Right kidney (tissue), 1 donor: ENCODE data around the gene FAM25G.
A peak's percentile ranks its signal among the peaks of the same experiment; 100 is the strongest.
"Not testable (repeated sequence)": the region's sequence is repeated elsewhere in the genome, so short reads cannot be mapped to it uniquely, and the experiment has no call there.

Source experiments
- DNase-seq: peaks from one replicate; pipeline ENCODE4 v3.0.0-alpha.2; 2016

Gene FAM25G

GRCh38 chr10:47465216-47465917 is 26.1 kb downstream of the FAM25G start:
- DNase-seq, result not testable (repeated sequence)

GRCh38 chr10:47462577-47463358 is 28.7 kb downstream of the FAM25G start:
- not testable (repeated sequence) for DNase-seq

- DNase-seq, result peak; percentile 60
Measured at GRCh38 chr10:47461261-47461687, 30.2 kb downstream of the FAM25G start.

GRCh38 chr10:47458466-47459154 is 32.9 kb downstream of the FAM25G start:
- no peak for DNase-seq

- no peak for DNase-seq
Measured at GRCh38 chr10:47457826-47458225, 33.7 kb downstream of the FAM25G start.

GRCh38 chr10:47457528-47457820 is 34.0 kb downstream of the FAM25G start:
- no peak for DNase-seq

- DNase-seq, result no peak
Measured at GRCh38 chr10:47456794-47457527, 34.5 kb downstream of the FAM25G start.

GRCh38 chr10:47456079-47456785 is 35.3 kb downstream of the FAM25G start:
- DNase-seq, result no peak

- DNase-seq, result not testable (repeated sequence)
Measured at GRCh38 chr10:47455350-47456078, 36.0 kb downstream of the FAM25G start.

GRCh38 chr10:47454780-47455058 is 36.8 kb downstream of the FAM25G start:
- DNase-seq, result no peak

- DNase-seq, result no peak
Measured at GRCh38 chr10:47454008-47454779, 37.3 kb downstream of the FAM25G start.

- DNase-seq, result no peak
Measured at GRCh38 chr10:47453141-47454007, 38.1 kb downstream of the FAM25G start.

GRCh38 chr10:47452495-47453140 is 38.9 kb downstream of the FAM25G start:
- DNase-seq, result no peak

GRCh38 chr10:47451998-47452494 is 39.5 kb downstream of the FAM25G start:
- no peak for DNase-seq

GRCh38 chr10:47451273-47451997 is 40.1 kb downstream of the FAM25G start:
- DNase-seq, result no peak

GRCh38 chr10:47450442-47450841 is 41.1 kb downstream of the FAM25G start:
- no peak for DNase-seq

- no peak for DNase-seq
Measured at GRCh38 chr10:47449979-47450378, 41.5 kb downstream of the FAM25G start.
